OCI-LY3 (cell line): Measurements from ENCODE around the gene CCDC71.

ENCODE experiments used
- H2AFZ ChIP-seq: fragments of 200-600, 300-600 bp; shearing (Covaris generic); 2 replicates; pipeline ENCODE4 v1.6.0; 2014; ENCODE audit warnings: antibody characterized with exemption, low read depth, low read length
- H3K27ac ChIP-seq: fragments of 200-600, 300-600 bp; sonication (generic); 2 replicates; pipeline ENCODE4 v1.5.1; 2014; ENCODE audit warnings: mild to moderate bottlenecking, low read length, moderate library complexity, mixed read lengths
- H3K27me3 ChIP-seq: fragments of 200-600, 300-600 bp; sonication (generic); 2 replicates; pipeline ENCODE4 v1.6.1; 2014; ENCODE audit warnings: low read depth, low read length, mixed read lengths
- H3K36me3 ChIP-seq: fragments of 200-600, 300-600 bp; sonication (generic); replicated peaks from 2 replicates; pipeline ENCODE3; 2014; ENCODE audit warnings: low read depth, low read length, mixed read lengths
- H3K4me1 ChIP-seq: fragments of 300-600, 200-600 bp; sonication (generic); 2 replicates; pipeline ENCODE4 v1.6.1; 2014; ENCODE audit warnings: low read length, mixed read lengths
- H3K4me2 ChIP-seq: fragments of 200-600, 300-600 bp; sonication (generic); 2 replicates; pipeline ENCODE4 v1.6.1; 2014; ENCODE audit warnings: low read length, mixed read lengths
- H3K4me3 ChIP-seq: fragments of 300-600, 200-600 bp; sonication (generic); 2 replicates; pipeline ENCODE4 v1.5.1; 2014; ENCODE audit warnings: antibody characterized with exemption, mild to moderate bottlenecking, low read length, moderate library complexity
- H3K79me2 ChIP-seq: fragments of 300-600, 200-600 bp; shearing (Covaris generic); 2 replicates; pipeline ENCODE4 v1.6.1; 2014; ENCODE audit warnings: mild to moderate bottlenecking, low read length, mixed read lengths
- H3K9ac ChIP-seq: fragments of 300-600, 200-600 bp; shearing (Covaris generic); 2 replicates; pipeline ENCODE4 v1.6.0; 2014; ENCODE audit warnings: mild to moderate bottlenecking, low read length, moderate library complexity
- H3K9me3 ChIP-seq: fragments of 200-600, 300-600 bp; shearing (Covaris generic); 2 replicates; pipeline ENCODE4 v1.6.1; 2014; ENCODE audit warnings: low read length, mixed read lengths; ENCODE audit not compliant: insufficient read depth
- H4K20me1 ChIP-seq: fragments of 200-600, 300-600 bp; sonication (generic); 2 replicates; pipeline ENCODE4 v1.6.1; 2016; ENCODE audit warnings: low read length, mixed read lengths; ENCODE audit not compliant: insufficient read depth
- EZH2phosphoT487 ChIP-seq: fragments of 200-600 bp; shearing (Covaris generic); IDR thresholded peaks from 2 replicates; pipeline ENCODE4 v1.6.1; 2018; ENCODE audit warnings: antibody characterized with exemption, mixed run types, low read depth
- TF ChIP-seq, protein P1 (sequence below): fragments of 200-600, 300-600 bp; sonication (generic); IDR thresholded peaks from 2 replicates; pipeline ENCODE4 v1.5.1; 2014; ENCODE audit warnings: antibody characterized with exemption, low read length, low read depth

CCDC71 gene

DNA sequence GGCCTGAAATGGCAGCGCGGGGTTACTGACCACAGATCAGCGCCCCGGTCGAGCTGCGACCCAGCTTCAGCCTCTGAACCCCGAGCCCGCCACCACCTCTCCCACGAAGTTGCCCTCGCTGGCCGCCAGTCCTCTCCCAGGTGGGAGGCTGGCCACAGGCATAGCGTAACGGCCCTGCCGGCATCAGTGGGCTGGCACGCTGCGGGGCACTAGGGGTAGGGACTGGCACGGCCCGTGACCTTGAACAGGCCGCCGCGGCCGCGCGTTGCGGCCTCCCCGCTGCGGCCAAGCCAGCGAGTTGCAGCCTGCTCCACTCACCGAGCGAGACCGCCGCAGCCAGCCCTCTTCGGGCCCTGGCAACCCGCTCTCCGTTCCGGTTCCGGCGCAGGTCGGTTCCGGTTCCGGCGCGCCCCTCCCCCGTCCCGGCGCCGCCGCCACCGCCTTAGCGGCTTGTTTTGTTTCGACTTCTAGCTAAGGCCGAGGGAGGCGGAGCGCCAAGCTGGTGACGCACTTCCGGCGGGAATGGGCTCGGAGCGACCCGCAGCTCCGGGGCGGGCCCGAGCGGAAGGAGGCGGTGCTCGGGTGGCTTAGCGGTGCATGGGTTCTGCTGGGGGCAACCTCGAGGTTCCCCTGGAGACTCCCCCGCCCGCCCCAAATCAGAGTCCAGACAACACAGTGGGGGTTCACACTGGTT lies 45.5 kb downstream of the CCDC71 start, which contains the start of gene USP19:
USP19 (minus strand) TSS at position 386 of the 694 bp plus-strand sequence. CDS start 1,678 bp downstream, outside the sequence.
- H3K9me3 ChIP-seq, result no peaks in the 10 kb centered on the region
- peaks cover 29% of the 10 kb centered on the region for H3K36me3 ChIP-seq
- peak within 1 kb of the TSS; percentile 92 for H3K9ac ChIP-seq
- H3K79me2 ChIP-seq, result peaks cover 19% of the 10 kb centered on the region
- peak within 1 kb of the TSS; percentile 81 for H3K27ac ChIP-seq
- peak within 1 kb of the TSS; percentile 58; the same call in 1 of the 2 replicates for H2AFZ ChIP-seq
- peak within 1 kb of the TSS; percentile 91 for H3K4me3 ChIP-seq
- H3K27me3 ChIP-seq, result no peaks in the 10 kb centered on the region
- peaks cover 15% of the 10 kb centered on the region for H3K4me1 ChIP-seq
- no peaks in the 10 kb centered on the region for H4K20me1 ChIP-seq
- H3K4me2 ChIP-seq, result peak within 1 kb of the TSS; percentile 97
- TF ChIP-seq, protein P1, sequence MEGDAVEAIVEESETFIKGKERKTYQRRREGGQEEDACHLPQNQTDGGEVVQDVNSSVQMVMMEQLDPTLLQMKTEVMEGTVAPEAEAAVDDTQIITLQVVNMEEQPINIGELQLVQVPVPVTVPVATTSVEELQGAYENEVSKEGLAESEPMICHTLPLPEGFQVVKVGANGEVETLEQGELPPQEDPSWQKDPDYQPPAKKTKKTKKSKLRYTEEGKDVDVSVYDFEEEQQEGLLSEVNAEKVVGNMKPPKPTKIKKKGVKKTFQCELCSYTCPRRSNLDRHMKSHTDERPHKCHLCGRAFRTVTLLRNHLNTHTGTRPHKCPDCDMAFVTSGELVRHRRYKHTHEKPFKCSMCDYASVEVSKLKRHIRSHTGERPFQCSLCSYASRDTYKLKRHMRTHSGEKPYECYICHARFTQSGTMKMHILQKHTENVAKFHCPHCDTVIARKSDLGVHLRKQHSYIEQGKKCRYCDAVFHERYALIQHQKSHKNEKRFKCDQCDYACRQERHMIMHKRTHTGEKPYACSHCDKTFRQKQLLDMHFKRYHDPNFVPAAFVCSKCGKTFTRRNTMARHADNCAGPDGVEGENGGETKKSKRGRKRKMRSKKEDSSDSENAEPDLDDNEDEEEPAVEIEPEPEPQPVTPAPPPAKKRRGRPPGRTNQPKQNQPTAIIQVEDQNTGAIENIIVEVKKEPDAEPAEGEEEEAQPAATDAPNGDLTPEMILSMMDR, result no peak
- no peak for TF ChIP-seq EZH2phosphoT487

DNA sequence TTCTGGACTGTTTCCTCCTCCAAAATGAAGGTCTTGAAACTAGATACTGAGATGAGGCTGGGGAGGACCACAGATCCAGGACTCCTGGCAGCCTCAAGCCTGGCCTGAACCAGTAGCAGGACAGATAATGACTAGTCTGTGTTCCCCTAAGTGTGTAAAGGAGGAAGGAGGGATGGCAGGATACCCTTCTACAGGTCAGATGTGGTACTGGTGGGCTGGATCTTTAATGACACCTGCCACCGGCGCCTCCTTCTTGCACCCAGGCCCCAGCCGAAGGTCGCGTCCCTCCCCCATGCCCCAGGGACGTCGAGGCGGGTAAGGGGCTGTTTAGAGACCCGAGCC lies 46.1 kb downstream of the CCDC71 start:
- peak overlapping the region; percentile 97 for H3K4me2 ChIP-seq
- H3K27ac ChIP-seq, result peak overlapping the region; percentile 81
- no peaks in the 10 kb centered on the region for H4K20me1 ChIP-seq
- peaks cover 15% of the 10 kb centered on the region for H3K4me1 ChIP-seq
- H3K4me3 ChIP-seq, result peak overlapping the region; percentile 91
- H3K27me3 ChIP-seq, result no peaks in the 10 kb centered on the region
- no peaks in the 10 kb centered on the region for H3K9me3 ChIP-seq
- H2AFZ ChIP-seq, result no peak overlapping the region; the same call in 1 of the 2 replicates
- H3K36me3 ChIP-seq, result peaks cover 34% of the 10 kb centered on the region
- peak overlapping the region; percentile 92 for H3K9ac ChIP-seq
- TF ChIP-seq, protein P1, result no peak
- TF ChIP-seq EZH2phosphoT487, result no peak
- peaks cover 19% of the 10 kb centered on the region for H3K79me2 ChIP-seq

DNA sequence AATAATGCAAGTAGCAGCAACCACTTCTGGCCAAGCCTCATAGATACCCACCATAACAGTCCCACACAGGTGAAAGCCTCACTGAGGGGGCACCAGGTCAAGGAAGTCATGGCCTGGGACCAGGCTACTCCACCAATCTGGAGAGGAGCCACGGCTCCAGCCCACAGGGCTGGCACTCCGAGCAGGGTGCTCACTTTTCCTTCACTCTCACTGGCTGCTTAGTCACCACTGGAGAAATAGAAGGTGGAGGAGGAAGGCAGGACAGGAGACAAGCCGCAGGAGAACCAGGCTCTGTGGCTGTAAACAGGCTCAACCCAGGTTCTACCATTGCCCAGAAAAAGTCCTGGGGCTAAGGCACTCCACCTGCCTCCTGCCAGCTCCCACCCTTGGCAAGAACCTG lies 46.7 kb downstream of the CCDC71 start:
- Histone ChIP-seq H3K9me3 (no peaks in the 10 kb centered on the region), H4K20me1 (no peaks in the 10 kb centered on the region), H3K4me1 (peaks cover 15% of the 10 kb centered on the region), H3K9ac (peak overlapping the region; percentile 92; the same call in 1 of the 2 replicates), H3K4me3 (peak overlapping the region; percentile 91), H3K27me3 (no peaks in the 10 kb centered on the region), H2AFZ (no peak overlapping the region), H3K4me2 (peak overlapping the region; percentile 97), H3K79me2 (peaks cover 19% of the 10 kb centered on the region), H3K27ac (no peak overlapping the region), H3K36me3 (peaks cover 41% of the 10 kb centered on the region)
- no peak for TF ChIP-seq EZH2phosphoT487
- TF ChIP-seq, protein P1, result no peak

DNA sequence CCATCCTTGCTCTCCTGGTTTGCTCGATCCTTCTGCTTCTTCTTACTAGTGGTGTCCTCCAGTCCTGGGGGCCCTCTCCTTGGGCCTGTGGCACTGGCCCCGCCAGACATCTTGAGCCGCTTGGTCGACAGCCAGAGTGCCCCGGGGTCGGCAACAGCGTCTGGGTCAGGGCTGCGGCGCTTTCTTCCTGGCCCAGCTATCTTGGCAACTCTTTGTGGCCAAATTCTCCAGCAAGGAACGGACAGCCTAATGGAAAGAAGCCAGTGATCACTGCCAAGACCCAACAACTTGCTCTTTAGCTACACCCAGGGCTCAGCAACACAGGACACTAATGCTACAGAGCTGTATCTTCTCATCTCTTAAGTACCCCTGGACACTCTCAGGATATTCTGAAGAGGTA lies 47.1 kb downstream of the CCDC71 start:
- Histone ChIP-seq H4K20me1 (no peaks in the 10 kb centered on the region), H2AFZ (no peak overlapping the region), H3K4me1 (peaks cover 15% of the 10 kb centered on the region), H3K36me3 (peaks cover 43% of the 10 kb centered on the region), H3K27ac (no peak overlapping the region), H3K9me3 (no peaks in the 10 kb centered on the region), H3K4me2 (peak overlapping the region; percentile 97), H3K4me3 (peak overlapping the region; percentile 91; the same call in 1 of the 2 replicates), H3K27me3 (no peaks in the 10 kb centered on the region), H3K9ac (no peak overlapping the region), H3K79me2 (peaks cover 19% of the 10 kb centered on the region)
- TF ChIP-seq, protein P1, result no peak
